AG04449 (cell line): ENCODE results near the gene SF3B1.
"Not testable (repeated sequence)": the region's sequence is repeated elsewhere in the genome, so short reads cannot be mapped to it uniquely, and the experiment has no call there.

Source experiments
- CTCF ChIA-PET: fragments of 350-600 bp; formaldehyde crosslinking; extraction: SDS; loops from one replicate; lab custom pipeline; 2021; ENCODE audit warnings: antibody characterized with exemption; lab: Yijun Ruan, JAX
- POLR2A ChIA-PET: fragments of 400-600, 350-600 bp; formaldehyde crosslinking; extraction: SDS; loops from one replicate; lab custom pipeline; 2020; ENCODE audit warnings: antibody characterized with exemption, inconsistent platforms; lab: Yijun Ruan, JAX
- DNase-seq: peaks from one replicate; pipeline ENCODE4 v3.0.0-alpha.2; 2010; ENCODE audit warnings: low read depth, low spot score
- H3K4me3 ChIP-seq: 2 replicates; pipeline ENCODE4 v1.5.1; 2011; ENCODE audit warnings: low read depth, mild to moderate bottlenecking, control low read depth, low read length
- TF ChIP-seq, protein P1 (sequence below): IDR thresholded peaks from one replicate; pipeline ENCODE4 v1.5.1; 2011; ENCODE audit warnings: mild to moderate bottlenecking, moderate library complexity, low read length, control low read depth, inconsistent platforms; ENCODE audit not compliant: insufficient read depth; ENCODE audit errors: missing control alignments

The SF3B1 gene

DNA sequence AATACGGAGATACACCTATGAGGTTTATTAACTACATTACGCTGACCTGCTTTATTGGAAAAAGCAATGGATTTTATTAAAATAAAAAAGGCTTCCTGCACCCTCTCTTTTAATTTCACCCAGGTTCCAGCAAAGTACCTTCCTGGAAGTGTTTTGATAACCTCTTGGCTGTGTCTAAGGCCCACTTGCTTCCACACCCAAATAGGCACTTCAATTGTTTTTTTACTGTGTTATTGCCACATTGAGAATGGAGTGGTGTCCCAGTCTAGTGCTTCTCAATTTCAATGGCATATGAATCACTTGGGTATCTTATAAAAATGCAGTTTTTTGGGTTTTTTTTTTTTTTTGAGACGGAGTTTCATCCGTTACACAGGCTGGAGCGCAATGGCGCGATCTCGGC lies 47.6 kb downstream of the SF3B1 start:
- H3K4me3 ChIP-seq: no peak overlapping the region
- POLR2A ChIA-PET: no interaction called here
- TF ChIP-seq, protein P1, sequence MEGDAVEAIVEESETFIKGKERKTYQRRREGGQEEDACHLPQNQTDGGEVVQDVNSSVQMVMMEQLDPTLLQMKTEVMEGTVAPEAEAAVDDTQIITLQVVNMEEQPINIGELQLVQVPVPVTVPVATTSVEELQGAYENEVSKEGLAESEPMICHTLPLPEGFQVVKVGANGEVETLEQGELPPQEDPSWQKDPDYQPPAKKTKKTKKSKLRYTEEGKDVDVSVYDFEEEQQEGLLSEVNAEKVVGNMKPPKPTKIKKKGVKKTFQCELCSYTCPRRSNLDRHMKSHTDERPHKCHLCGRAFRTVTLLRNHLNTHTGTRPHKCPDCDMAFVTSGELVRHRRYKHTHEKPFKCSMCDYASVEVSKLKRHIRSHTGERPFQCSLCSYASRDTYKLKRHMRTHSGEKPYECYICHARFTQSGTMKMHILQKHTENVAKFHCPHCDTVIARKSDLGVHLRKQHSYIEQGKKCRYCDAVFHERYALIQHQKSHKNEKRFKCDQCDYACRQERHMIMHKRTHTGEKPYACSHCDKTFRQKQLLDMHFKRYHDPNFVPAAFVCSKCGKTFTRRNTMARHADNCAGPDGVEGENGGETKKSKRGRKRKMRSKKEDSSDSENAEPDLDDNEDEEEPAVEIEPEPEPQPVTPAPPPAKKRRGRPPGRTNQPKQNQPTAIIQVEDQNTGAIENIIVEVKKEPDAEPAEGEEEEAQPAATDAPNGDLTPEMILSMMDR: no peak
- CTCF ChIA-PET: interaction anchor here (2.7 kb wide), 1 partner anchor 273 kb away, joined by 9 read pairs; no protein-coding TSS in a partner anchor
- DNase-seq: no peak

DNA sequence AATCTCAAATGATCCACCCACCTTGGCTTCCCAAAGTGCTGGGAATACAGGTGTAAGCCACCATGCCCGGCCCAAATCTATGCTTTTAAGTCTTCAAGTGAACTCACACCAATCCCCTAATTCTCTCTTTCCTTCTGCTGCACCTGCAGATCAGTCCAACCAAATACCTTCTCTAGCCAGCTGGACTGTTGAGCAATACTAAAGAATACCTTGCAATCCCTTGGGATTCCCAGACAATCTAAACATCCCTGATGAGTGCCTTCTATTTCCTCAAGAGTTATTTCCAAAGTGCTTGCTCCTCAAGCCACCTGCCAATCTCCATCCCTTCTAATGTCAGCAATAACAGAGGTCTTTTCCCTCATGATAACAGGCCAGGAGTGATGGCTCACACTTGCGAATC lies 48.6 kb downstream of the SF3B1 start:
- no peak for DNase-seq
- TF ChIP-seq, protein P1: no peak
- ChIA-PET POLR2A (no interaction called here), CTCF (interaction anchor here (2.7 kb wide), 1 partner anchor 273 kb away, joined by 9 read pairs; no protein-coding TSS in a partner anchor)
- no peak overlapping the region for H3K4me3 ChIP-seq

DNA sequence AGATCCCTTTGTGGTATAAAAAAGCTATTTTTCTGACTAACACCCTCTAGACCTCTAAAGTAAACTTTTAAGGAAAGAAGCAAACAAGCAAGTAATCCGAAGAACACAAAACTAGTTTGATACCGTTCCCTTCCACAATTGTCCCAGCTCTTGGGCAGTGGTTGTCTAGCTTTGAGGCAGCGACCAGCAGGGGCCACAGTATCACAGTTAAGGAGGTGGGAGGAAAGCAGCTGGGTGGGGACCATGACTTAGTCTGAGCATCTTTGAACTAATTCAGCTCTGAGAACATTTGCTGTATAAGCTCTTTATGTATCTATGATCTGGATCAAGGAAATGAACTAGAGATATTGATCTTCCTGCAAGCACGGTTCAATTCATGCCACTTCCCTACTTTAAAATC lies 51.0 kb downstream of the SF3B1 start:
- POLR2A ChIA-PET: interaction anchor here (1.5 kb wide), 1 partner anchor 15 kb away, joined by 4 read pairs; no protein-coding TSS in a partner anchor
- H3K4me3 ChIP-seq: no peak overlapping the region
- DNase-seq: no peak
- TF ChIP-seq, protein P1: no peak
- CTCF ChIA-PET: interaction anchor here (1.1 kb wide), 1 partner anchor 270 kb away, joined by 3 read pairs; no protein-coding TSS in a partner anchor

DNA sequence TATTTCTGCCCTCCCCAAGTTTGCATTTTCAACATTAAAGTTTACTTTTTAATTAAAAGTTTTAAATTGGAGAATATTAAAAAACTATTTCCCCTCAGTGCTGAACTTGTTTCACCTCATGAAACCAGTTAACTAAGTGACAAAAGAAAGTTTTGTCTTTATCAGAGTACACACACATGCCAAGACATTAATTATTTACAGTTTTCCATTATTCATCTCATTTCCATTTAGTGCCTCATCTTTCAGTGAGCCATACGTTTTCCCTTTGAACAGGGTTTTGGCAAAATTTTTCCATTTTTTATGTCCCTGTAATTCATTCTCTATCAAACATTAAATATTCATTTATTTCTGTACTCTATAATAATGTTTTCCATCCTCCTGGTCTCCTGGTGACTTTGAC lies 53.2 kb downstream of the SF3B1 start:
- ChIA-PET POLR2A (no interaction called here), CTCF (interaction anchor here (1.3 kb wide), 2 partner anchors 190 to 267 kb away, joined by 3 to 5 read pairs; no protein-coding TSS in a partner anchor)
- TF ChIP-seq, protein P1: no peak
- H3K4me3 ChIP-seq: no peak overlapping the region
- DNase-seq: no peak

DNA sequence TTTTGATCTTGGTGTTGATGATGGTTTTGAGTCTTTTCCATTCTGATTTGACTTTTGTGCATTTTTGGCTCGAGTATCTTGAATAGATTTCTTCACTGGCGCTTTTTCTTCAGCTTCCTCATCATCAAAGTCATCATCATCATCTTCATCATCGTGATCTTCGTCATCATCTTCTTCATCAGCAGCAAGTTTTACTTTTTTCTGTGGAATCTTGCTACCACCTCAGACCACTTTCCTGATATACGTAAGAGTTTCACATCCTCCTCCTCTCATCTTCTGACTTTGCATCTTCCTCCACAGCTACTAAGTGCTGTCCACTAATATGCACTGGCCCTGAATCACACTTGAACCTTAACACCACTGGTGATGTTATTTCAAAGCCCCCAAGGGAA lies 54.9 kb downstream of the SF3B1 start:
- CTCF ChIA-PET: interaction anchor here (1.3 to 2.8 kb wide), 2 partner anchors 212 to 266 kb away, joined by 4 to 51 read pairs; no protein-coding TSS in a partner anchor
- H3K4me3 ChIP-seq, POLR2A ChIA-PET, DNase-seq: not testable (repeated sequence)

DNA sequence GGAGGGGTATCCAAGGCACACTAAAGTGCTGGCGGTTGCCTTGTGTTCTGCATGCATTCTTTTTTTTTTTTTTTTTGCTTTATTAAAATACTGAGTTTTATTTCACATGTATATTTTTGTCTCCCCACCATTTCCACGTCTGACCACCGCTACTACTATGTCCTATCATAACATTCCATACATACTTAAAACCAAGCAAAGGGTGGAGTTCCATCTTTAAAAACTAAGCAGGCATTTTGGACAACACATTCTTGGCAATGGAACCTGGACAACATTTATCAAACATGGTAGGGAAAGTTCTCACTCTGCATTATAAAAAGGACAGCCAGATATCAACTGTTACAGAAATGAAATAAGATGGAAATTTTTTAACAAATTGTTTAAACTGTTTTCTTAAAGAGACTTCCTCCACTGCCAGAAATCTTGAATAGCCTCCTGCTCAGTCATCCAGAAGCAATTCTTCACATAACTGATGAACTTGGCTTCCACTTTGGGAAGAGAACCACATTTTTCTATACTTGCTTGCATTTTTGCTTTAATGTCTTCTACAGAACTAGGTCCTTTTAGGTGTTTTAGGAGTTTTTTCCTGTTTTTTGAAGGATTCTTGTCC lies 55.4 kb downstream of the SF3B1 start:
- ChIA-PET CTCF (interaction anchor here (1.0 to 2.9 kb wide), 12 partner anchors 91 to 530 kb away, joined by 3 to 51 read pairs (median 7); no protein-coding TSS in a partner anchor), POLR2A (interaction anchor here (1.0 kb wide), 1 partner anchor 35 kb away, joined by 3 read pairs; no protein-coding TSS in a partner anchor)
- H3K4me3 ChIP-seq: not testable (repeated sequence)
- DNase-seq: peak; percentile 45

DNA sequence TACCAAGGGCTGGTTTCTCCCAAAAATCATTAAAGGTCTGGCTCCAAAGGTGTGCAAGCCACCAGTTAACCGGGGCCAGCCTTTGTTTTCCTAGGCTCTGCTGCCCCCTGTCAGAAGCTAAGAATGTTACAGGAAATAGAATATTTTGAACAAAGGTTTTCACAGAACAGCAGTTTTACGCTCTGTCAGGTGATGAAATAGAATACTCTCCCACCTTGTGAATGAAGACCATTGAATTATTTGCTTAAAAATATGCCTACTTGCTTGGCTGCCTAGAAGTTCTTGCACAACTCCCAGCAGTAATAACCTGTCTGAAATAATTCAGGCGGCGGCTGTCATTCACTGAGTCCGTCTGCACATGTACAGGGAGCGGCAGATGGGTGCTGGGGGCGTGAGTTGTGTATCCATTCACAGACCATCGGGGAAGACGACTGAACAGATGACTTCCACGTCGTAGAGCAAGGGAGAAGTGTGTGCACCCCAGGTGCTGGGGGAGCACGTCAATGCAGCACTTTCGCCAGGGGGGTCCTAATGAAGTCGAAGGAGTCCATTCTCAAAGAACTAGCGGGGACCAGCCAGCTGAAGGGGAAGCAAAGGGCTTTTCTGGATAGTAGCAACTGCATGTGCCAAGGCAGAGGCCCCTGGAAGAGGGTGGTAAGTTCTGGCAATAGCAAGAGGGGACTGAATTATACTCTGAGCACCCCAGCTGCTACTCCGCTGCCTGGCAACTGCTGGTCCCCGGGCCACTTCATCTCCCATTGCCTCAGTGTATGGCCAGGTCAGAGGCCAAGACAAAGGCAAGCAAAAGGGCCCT lies 56.1 kb downstream of the SF3B1 start:
- POLR2A ChIA-PET: interaction anchor here (1.0 kb wide), 1 partner anchor 35 kb away, joined by 3 read pairs; no protein-coding TSS in a partner anchor
- TF ChIP-seq, protein P1: peak; percentile 65
- peak overlapping the region; percentile 33; the same call in 1 of the 2 replicates for H3K4me3 ChIP-seq
- no peak for DNase-seq
- CTCF ChIA-PET: interaction anchor here (0.6 to 2.9 kb wide), 36 partner anchors 9 to 628 kb away, joined by 3 to 51 read pairs (median 3); no protein-coding TSS in a partner anchor
